Kidney capillary endothelial cell (primary cell): Measurements from ENCODE around the gene ZNRF4.
"Not testable (repeated sequence)": the region's sequence is repeated elsewhere in the genome, so short reads cannot be mapped to it uniquely, and the experiment has no call there.

ENCODE experiments used
- DNase-seq: peaks from one replicate; pipeline ENCODE4 v3.0.0-alpha.2; 2018; ENCODE audit warnings: low spot score

The ZNRF4 gene

GRCh38 chr19:5455367-5456129, at the start of gene ZNRF4:
Gene ZNRF4 (plus strand): TSS chr19:5455417. CDS start chr19:5455492, 75 bp downstream.
- no peak for DNase-seq

GRCh38 chr19:5406198-5406597, 49.0 kb upstream of the ZNRF4 start:
- not testable (repeated sequence) for DNase-seq

- no peak for DNase-seq
These were observed 48.4 kb upstream of the ZNRF4 start for GRCh38 chr19:5406816-5407215.

- DNase-seq = no peak
These were observed 47.9 kb upstream of the ZNRF4 start for GRCh38 chr19:5407356-5407755.

- DNase-seq = no peak
These were observed 37.5 kb upstream of the ZNRF4 start for GRCh38 chr19:5417495-5418436.

GRCh38 chr19:5418677-5419076, 36.5 kb upstream of the ZNRF4 start:
- DNase-seq = no peak

GRCh38 chr19:5420953-5421352, 34.3 kb upstream of the ZNRF4 start:
- no peak for DNase-seq

GRCh38 chr19:5423567-5424125, 31.6 kb upstream of the ZNRF4 start:
- DNase-seq = no peak

- no peak for DNase-seq
These were observed 30.8 kb upstream of the ZNRF4 start for GRCh38 chr19:5424192-5424973.

GRCh38 chr19:5425260-5425659, 30.0 kb upstream of the ZNRF4 start:
- DNase-seq = no peak

GRCh38 chr19:5430237-5430636, 25.0 kb upstream of the ZNRF4 start:
- no peak for DNase-seq

GRCh38 chr19:5432687-5433086, 22.5 kb upstream of the ZNRF4 start:
- DNase-seq = no peak

- no peak for DNase-seq
These were observed 20.8 kb upstream of the ZNRF4 start for GRCh38 chr19:5434351-5434917.

- peak; percentile 13 for DNase-seq
These were observed 20.1 kb upstream of the ZNRF4 start for GRCh38 chr19:5434970-5435641.

- DNase-seq = no peak
These were observed 19.6 kb upstream of the ZNRF4 start for GRCh38 chr19:5435642-5436017.

GRCh38 chr19:5436106-5436947, 18.9 kb upstream of the ZNRF4 start:
- DNase-seq = no peak

GRCh38 chr19:5436948-5437306, 18.3 kb upstream of the ZNRF4 start:
- no peak for DNase-seq

GRCh38 chr19:5438756-5439155, 16.5 kb upstream of the ZNRF4 start:
- DNase-seq = not testable (repeated sequence)

- no peak for DNase-seq
These were observed 15.8 kb upstream of the ZNRF4 start for GRCh38 chr19:5439452-5439851.

GRCh38 chr19:5440299-5440698, 14.9 kb upstream of the ZNRF4 start:
- no peak for DNase-seq
